Measurements from ENCODE around the gene OR10W1.

The OR10W1 gene

GRCh38 chr11:58268142-58268541, at the start of gene OR10W1:
Gene OR10W1 (minus strand): TSS chr11:58268260. CDS start chr11:58267858, 402 bp downstream.
- DNase-seq = no peak

- DNase-seq = no peak
Observed at GRCh38 chr11:58316142-58316541, 48.1 kb upstream of the OR10W1 start.

- no peak for DNase-seq
Observed at GRCh38 chr11:58301576-58301975, 33.5 kb upstream of the OR10W1 start.

GRCh38 chr11:58292017-58292416, 24.0 kb upstream of the OR10W1 start:
- DNase-seq = no peak

GRCh38 chr11:58289266-58289665, 21.2 kb upstream of the OR10W1 start:
- DNase-seq = no peak

- DNase-seq = peak; percentile 21
Observed at GRCh38 chr11:58286249-58286648, 18.2 kb upstream of the OR10W1 start.

- no peak for DNase-seq
Observed at GRCh38 chr11:58285483-58286040, 17.5 kb upstream of the OR10W1 start.

- DNase-seq = no peak
Observed at GRCh38 chr11:58276151-58276550, 8.1 kb upstream of the OR10W1 start.

- DNase-seq = no peak
Observed at GRCh38 chr11:58275002-58275401, 6.9 kb upstream of the OR10W1 start.

GRCh38 chr11:58259983-58260382, 8.1 kb downstream of the OR10W1 start:
- DNase-seq = no peak

GRCh38 chr11:58254936-58255335, 13.1 kb downstream of the OR10W1 start:
- no peak for DNase-seq

GRCh38 chr11:58243954-58244353, 24.1 kb downstream of the OR10W1 start:
- no peak for DNase-seq

GRCh38 chr11:58227956-58228615, 40.0 kb downstream of the OR10W1 start:
- no peak for DNase-seq

GRCh38 chr11:58222721-58223120, 45.3 kb downstream of the OR10W1 start:
- no peak for DNase-seq

Measured in hematopoietic multipotent progenitor cell treated with erythropoietin and hydrocortisone succinate and interleukin-3 and kit ligand, for 8 days (in vitro differentiated cells).